Endodermal cell (in vitro differentiated cells): Measurements from ENCODE around the gene ARHGAP42. TPM values are rescaled to one million over a fixed set of nuclear protein-coding genes. Genes with fewer than 3 reads are reported as not detected.
"Not testable (repeated sequence)": the region's sequence is repeated elsewhere in the genome, so short reads cannot be mapped to it uniquely, and the experiment has no call there.

ENCODE experiments used
- DNase-seq: peaks from one replicate; pipeline ENCODE4 v3.0.0-alpha.2; 2017
- H3K27ac ChIP-seq: 2 replicates; pipeline ENCODE4 v1.5.1; 2013; ENCODE audit warnings: mild to moderate bottlenecking, low read depth, low read length, moderate library complexity
- H3K27me3 ChIP-seq: 2 replicates; pipeline ENCODE4 v1.6.1; 2013; ENCODE audit warnings: mild to moderate bottlenecking, low read length, moderate library complexity; ENCODE audit not compliant: insufficient read depth, control insufficient read depth, poor library complexity, severe bottlenecking
- H3K36me3 ChIP-seq: 2 replicates; pipeline ENCODE4 v1.7.0; 2013; ENCODE audit warnings: mild to moderate bottlenecking, low read length, moderate library complexity; ENCODE audit not compliant: control insufficient read depth, insufficient read depth
- H3K4me1 ChIP-seq: one replicate; pipeline ENCODE4 v1.7.0; 2013; ENCODE audit warnings: low read length; ENCODE audit not compliant: control insufficient read depth, insufficient read depth
- H3K4me3 ChIP-seq: 2 replicates; pipeline ENCODE4 v1.5.1; 2013; ENCODE audit warnings: mild to moderate bottlenecking, low read length, moderate library complexity
- H3K9ac ChIP-seq: 2 replicates; pipeline ENCODE4 v1.6.1; 2013; ENCODE audit warnings: mild to moderate bottlenecking, low read length, moderate library complexity; ENCODE audit not compliant: poor library complexity, severe bottlenecking; ENCODE audit errors: extremely low read depth
- H3K9me3 ChIP-seq: 2 replicates; pipeline ENCODE4 v1.6.1; 2013; ENCODE audit warnings: mild to moderate bottlenecking, low read length, moderate library complexity; ENCODE audit not compliant: control insufficient read depth
- H3K27ac Mint-ChIP-seq: 2 replicates; pipeline ENCODE4 v1.8.0; 2020; ENCODE audit warnings: mixed read lengths
- H3K27me3 Mint-ChIP-seq: 2 replicates; pipeline ENCODE4 v1.8.0; 2021; ENCODE audit warnings: mild to moderate bottlenecking, mixed read lengths; ENCODE audit not compliant: insufficient read depth
- H3K36me3 Mint-ChIP-seq: 2 replicates; pipeline ENCODE4 v1.8.0; 2020; ENCODE audit warnings: low read depth, mixed read lengths
- H3K4me1 Mint-ChIP-seq: 2 replicates; pipeline ENCODE4 v1.8.0; 2020; ENCODE audit warnings: mixed read lengths
- H3K4me3 Mint-ChIP-seq: 2 replicates; pipeline ENCODE4 v1.8.0; 2020; ENCODE audit warnings: mild to moderate bottlenecking, moderate library complexity, mixed read lengths
- H3K9me3 Mint-ChIP-seq: 2 replicates; pipeline ENCODE4 v1.8.0; 2020; ENCODE audit warnings: mild to moderate bottlenecking, mixed read lengths
- WGBS, 2 experiments: methylation state at CpG; one replicate each; pipeline versions ENCODE4 v1.1.5 to v1.1.7; 2013; ENCODE audit warnings: missing lambda C conversion rate in 2 of 2, mixed read lengths in 1 of 2; ENCODE audit not compliant: insufficient coverage in 1 of 2, insufficient read length in 1 of 2; 5-methylcytosine and 5-hydroxymethylcytosine counted together
- total RNA-seq, 2 donors: library from RNA; stranded (reverse); fragmentation: NEBNext Ultra II Directional in 1 of 2; extraction: Animal tissue kit (Norgen Biotek cat#: 25700) in 1 of 2; gene quantifications; 2 replicates in 1 of 2; 3 replicates in 1 of 2; pipeline ENCODE4 v1.2.1, GENCODE V29; 2021
- TF ChIP-seq, protein P1 (sequence below): fragments of 200-600 bp; sonication (generic); conservative IDR thresholded peaks from 2 replicates; pipeline ENCODE4 v1.5.0; 2021; ENCODE audit warnings: antibody characterized with exemption, mild to moderate bottlenecking

The ARHGAP42 gene
- total RNA-seq, 2 donors from 2014 or later: 164 to 176 TPM

DNA sequence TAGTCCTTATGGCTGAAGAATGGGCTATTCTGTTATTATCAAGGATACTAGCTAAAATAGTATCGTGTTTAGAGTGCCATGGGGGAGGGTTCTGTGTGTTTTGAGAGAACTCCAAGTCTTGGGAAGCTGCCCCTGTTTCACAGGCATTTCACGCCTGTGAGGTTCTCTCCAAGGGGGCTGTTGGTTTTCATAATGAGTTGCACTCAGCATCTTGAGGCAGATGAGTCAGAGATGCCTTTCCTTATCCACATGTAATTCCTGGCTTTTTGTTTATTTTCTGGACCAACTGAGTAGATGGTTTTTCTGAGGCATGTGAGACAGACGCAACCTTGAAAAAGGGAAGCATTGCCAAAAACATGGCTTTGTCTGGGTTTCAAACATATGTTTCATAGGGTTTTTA, 203.7 kb downstream of the ARHGAP42 start:
- peaks cover 40% of the 10 kb centered on the region for H3K36me3 Mint-ChIP-seq
- no peak overlapping the region for H3K27ac ChIP-seq

DNA sequence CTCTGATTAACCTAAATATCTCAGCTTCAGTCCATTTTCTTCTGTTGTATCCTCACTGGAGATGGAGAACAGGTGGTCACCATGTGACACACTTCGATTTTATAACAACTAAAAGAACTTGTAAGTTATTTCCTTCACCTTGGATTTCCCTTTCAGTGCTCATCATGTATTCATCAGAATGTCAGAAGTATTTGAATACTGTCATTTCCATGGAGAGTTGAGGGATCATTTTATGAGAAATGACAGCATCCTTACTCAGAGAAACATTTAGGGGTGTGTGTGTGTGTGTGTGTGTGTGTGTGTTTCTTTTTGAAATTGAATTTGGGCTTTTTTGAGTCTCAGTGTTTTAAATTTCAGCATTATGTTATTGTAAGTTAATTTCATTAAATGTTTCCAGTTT, 205.8 kb downstream of the ARHGAP42 start:
- peaks cover 28% of the 10 kb centered on the region for H3K4me1 Mint-ChIP-seq
- Histone ChIP-seq H3K4me3 (no peak overlapping the region), H3K36me3 (peaks cover 12% of the 10 kb centered on the region), H3K27me3 (no peaks in the 10 kb centered on the region), H3K9me3 (no peaks in the 10 kb centered on the region), H3K4me1 (no peaks in the 10 kb centered on the region), H3K9ac (no peak overlapping the region), H3K27ac (no peak overlapping the region)
- 87% methylated on average over 1 of the region's 1 CpG; no CpG with 5 or more reads in 1 of the 2 experiments for WGBS, 2 experiments
- peaks cover 46% of the 10 kb centered on the region for H3K36me3 Mint-ChIP-seq
- no peak overlapping the region for H3K4me3 Mint-ChIP-seq
- no peak for DNase-seq
- no peaks in the 10 kb centered on the region for H3K27me3 Mint-ChIP-seq
- TF ChIP-seq, protein P1, sequence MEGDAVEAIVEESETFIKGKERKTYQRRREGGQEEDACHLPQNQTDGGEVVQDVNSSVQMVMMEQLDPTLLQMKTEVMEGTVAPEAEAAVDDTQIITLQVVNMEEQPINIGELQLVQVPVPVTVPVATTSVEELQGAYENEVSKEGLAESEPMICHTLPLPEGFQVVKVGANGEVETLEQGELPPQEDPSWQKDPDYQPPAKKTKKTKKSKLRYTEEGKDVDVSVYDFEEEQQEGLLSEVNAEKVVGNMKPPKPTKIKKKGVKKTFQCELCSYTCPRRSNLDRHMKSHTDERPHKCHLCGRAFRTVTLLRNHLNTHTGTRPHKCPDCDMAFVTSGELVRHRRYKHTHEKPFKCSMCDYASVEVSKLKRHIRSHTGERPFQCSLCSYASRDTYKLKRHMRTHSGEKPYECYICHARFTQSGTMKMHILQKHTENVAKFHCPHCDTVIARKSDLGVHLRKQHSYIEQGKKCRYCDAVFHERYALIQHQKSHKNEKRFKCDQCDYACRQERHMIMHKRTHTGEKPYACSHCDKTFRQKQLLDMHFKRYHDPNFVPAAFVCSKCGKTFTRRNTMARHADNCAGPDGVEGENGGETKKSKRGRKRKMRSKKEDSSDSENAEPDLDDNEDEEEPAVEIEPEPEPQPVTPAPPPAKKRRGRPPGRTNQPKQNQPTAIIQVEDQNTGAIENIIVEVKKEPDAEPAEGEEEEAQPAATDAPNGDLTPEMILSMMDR: no peak
- no peaks in the 10 kb centered on the region for H3K9me3 Mint-ChIP-seq
- no peak overlapping the region for H3K27ac Mint-ChIP-seq

More for the DNA sequence above, 203.7 kb downstream of the ARHGAP42 start:
- no peak overlapping the region for H3K9ac ChIP-seq
- Mint-ChIP-seq H3K4me3 (no peak overlapping the region), H3K4me1 (peaks cover 22% of the 10 kb centered on the region), H3K27ac (peak overlapping the region; percentile 49), H3K27me3 (no peaks in the 10 kb centered on the region), H3K9me3 (no peaks in the 10 kb centered on the region)
- WGBS, 2 experiments: 72 to 88% methylated on average over 1 to 3 of the region's 3 CpGs
- TF ChIP-seq, protein P1: no peak
- H3K27me3 ChIP-seq: no peaks in the 10 kb centered on the region
- no peak overlapping the region for H3K4me3 ChIP-seq
- H3K36me3 ChIP-seq: peaks cover 12% of the 10 kb centered on the region
- no peaks in the 10 kb centered on the region for H3K4me1 ChIP-seq
- DNase-seq: peak; percentile 83
- no peaks in the 10 kb centered on the region for H3K9me3 ChIP-seq

DNA sequence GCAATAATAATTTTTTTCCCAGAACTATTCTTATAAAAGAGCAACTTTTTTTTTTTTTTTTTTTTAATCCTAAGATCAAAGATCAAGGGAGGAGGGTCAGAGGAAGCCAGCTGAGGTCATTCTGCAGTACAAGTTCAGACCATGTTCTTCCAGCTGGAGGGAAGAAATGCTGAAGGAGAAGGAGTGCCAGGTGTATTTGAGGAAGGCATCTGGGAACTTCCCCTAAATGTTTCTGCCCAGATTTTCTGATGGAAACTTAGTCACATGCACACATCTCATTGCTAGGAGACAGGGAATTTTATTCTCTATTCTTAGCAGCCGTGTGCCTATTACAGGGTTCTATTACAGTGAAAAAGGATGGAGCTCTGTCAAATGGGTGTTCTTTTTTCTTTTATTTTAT, 208.4 kb downstream of the ARHGAP42 start:
- Histone ChIP-seq H3K36me3 (peaks cover 5% of the 10 kb centered on the region), H3K27me3 (no peaks in the 10 kb centered on the region), H3K9ac (no peak overlapping the region), H3K27ac (no peak overlapping the region), H3K9me3 (no peaks in the 10 kb centered on the region), H3K4me1 (no peaks in the 10 kb centered on the region), H3K4me3 (no peak overlapping the region)
- Mint-ChIP-seq H3K4me1 (peaks cover 24% of the 10 kb centered on the region), H3K27me3 (no peaks in the 10 kb centered on the region), H3K4me3 (no peak overlapping the region), H3K36me3 (peaks cover 45% of the 10 kb centered on the region), H3K27ac (no peak overlapping the region), H3K9me3 (no peaks in the 10 kb centered on the region)
- 83% methylated on average over 1 of the region's 1 CpG; no CpG with 5 or more reads in 1 of the 2 experiments for WGBS, 2 experiments
- TF ChIP-seq, protein P1: no peak
- no peak for DNase-seq

DNA sequence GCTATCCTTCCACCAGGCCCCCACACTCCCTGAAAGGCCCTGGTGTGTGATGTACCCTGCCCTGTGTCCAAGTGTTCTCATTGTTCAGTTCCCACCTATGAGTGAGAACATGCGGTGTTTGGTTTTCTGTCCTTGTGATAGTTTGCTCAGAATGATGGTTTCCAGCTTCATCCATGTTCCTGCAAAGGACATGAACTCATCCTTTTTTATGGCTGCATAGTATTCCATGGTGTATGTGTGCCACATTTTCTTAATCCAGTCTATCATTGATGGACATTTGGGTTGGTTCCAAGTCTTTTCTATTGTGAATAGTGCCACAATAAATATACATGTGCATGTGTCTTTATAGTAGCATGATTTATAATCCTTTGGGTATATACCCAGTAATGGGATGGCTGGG, 208.9 kb downstream of the ARHGAP42 start:
- not testable (repeated sequence) for H3K4me3 ChIP-seq, H3K27ac ChIP-seq, H3K9ac ChIP-seq, H3K4me1 ChIP-seq, DNase-seq, H3K36me3 ChIP-seq, H3K27ac Mint-ChIP-seq, H3K9me3 ChIP-seq, H3K9me3 Mint-ChIP-seq, H3K4me3 Mint-ChIP-seq, H3K27me3 Mint-ChIP-seq, H3K27me3 ChIP-seq
- no CpG with 5 or more reads among the region's 1 CpG for WGBS, 2 experiments
- Mint-ChIP-seq H3K4me1 (peaks cover 23% of the 10 kb centered on the region), H3K36me3 (peaks cover 46% of the 10 kb centered on the region)

- 83 to 92% methylated on average over 2 to 5 of the region's 5 CpGs for WGBS, 2 experiments
- not testable (repeated sequence) for H3K4me3 ChIP-seq, H3K9me3 Mint-ChIP-seq, H3K9me3 ChIP-seq, H3K27ac ChIP-seq, DNase-seq, H3K36me3 ChIP-seq, H3K27me3 ChIP-seq, H3K4me3 Mint-ChIP-seq, H3K9ac ChIP-seq, H3K27me3 Mint-ChIP-seq, H3K4me1 ChIP-seq
- Mint-ChIP-seq H3K4me1 (peaks cover 26% of the 10 kb centered on the region), H3K27ac (peak overlapping the region; percentile 11), H3K36me3 (peaks cover 39% of the 10 kb centered on the region)
Measured at GRCh38 chr11:100901471-100901870, 214.4 kb downstream of the ARHGAP42 start.
